ENCODE measurements around the gene AMPH.

- no peak for TF ChIP-seq POLR2AphosphoS5 (IDR thresholded peaks at IDR 0.05)
- TF ChIP-seq CTCF (IDR thresholded peaks at IDR 0.05) = no peak
- TF ChIP-seq POLR2A (IDR thresholded peaks at IDR 0.05) = no peak
- no peak for TF ChIP-seq EP300 (IDR thresholded peaks at IDR 0.05)
These were observed 217.4 kb downstream of the AMPH start for GRCh38 chr7:38413784-38414183.

Data from gastroesophageal sphincter (tissue), 3 donors.